ENCODE results near the gene ANKMY1. TPM values are rescaled to one million over a fixed set of nuclear protein-coding genes. Genes with fewer than 3 reads are reported as not detected.
"Not testable (repeated sequence)": the region's sequence is repeated elsewhere in the genome, so short reads cannot be mapped to it uniquely, and the experiment has no call there.

Gene ANKMY1
- total RNA-seq, 1 donor from 2014 or later: 28.5 TPM

GRCh38 chr2:240565333-240566202, 7.8 kb upstream of the ANKMY1 start:
- no peak for TF ChIP-seq CTCF (IDR thresholded peaks at IDR 0.05)
- Mint-ChIP-seq H3K4me1 (ENCODE audit: unreplicated experiment) (peaks cover 47% of the 10 kb centered on the region), H3K27me3 (ENCODE audit: unreplicated experiment) (no peaks in the 10 kb centered on the region), H3K36me3 (ENCODE audit: unreplicated experiment) (no peaks in the 10 kb centered on the region), H3K9me3 (ENCODE audit: unreplicated experiment) (no peaks in the 10 kb centered on the region), H3K4me3 (ENCODE audit: unreplicated experiment) (peak overlapping the region; percentile 51), H3K27ac (ENCODE audit: unreplicated experiment) (peak overlapping the region; percentile 65)
- peak; percentile 83 for DNase-seq (ENCODE audit: extremely low spot score, unreplicated experiment)

GRCh38 chr2:240564561-240565332, 7.0 kb upstream of the ANKMY1 start:
- no peak for TF ChIP-seq CTCF (IDR thresholded peaks at IDR 0.05)
- H3K27me3 Mint-ChIP-seq (ENCODE audit: unreplicated experiment): no peaks in the 10 kb centered on the region
- peaks cover 47% of the 10 kb centered on the region for H3K4me1 Mint-ChIP-seq (ENCODE audit: unreplicated experiment)
- H3K9me3 Mint-ChIP-seq (ENCODE audit: unreplicated experiment): no peaks in the 10 kb centered on the region
- peak; percentile 70 for DNase-seq (ENCODE audit: extremely low spot score, unreplicated experiment)
- H3K4me3 Mint-ChIP-seq (ENCODE audit: unreplicated experiment): no peak overlapping the region
- H3K36me3 Mint-ChIP-seq (ENCODE audit: unreplicated experiment): no peaks in the 10 kb centered on the region
- peak overlapping the region; percentile 10 for H3K27ac Mint-ChIP-seq (ENCODE audit: unreplicated experiment)

- Mint-ChIP-seq H3K27ac (ENCODE audit: unreplicated experiment) (peak overlapping the region; percentile 10), H3K4me1 (ENCODE audit: unreplicated experiment) (peaks cover 46% of the 10 kb centered on the region), H3K27me3 (ENCODE audit: unreplicated experiment) (no peaks in the 10 kb centered on the region), H3K9me3 (ENCODE audit: unreplicated experiment) (no peaks in the 10 kb centered on the region), H3K4me3 (ENCODE audit: unreplicated experiment) (no peak overlapping the region), H3K36me3 (ENCODE audit: unreplicated experiment) (no peaks in the 10 kb centered on the region)
- peak; percentile 38 for DNase-seq (ENCODE audit: extremely low spot score, unreplicated experiment)
- TF ChIP-seq CTCF (IDR thresholded peaks at IDR 0.05): no peak
Measured at GRCh38 chr2:240563951-240564560, 6.3 kb upstream of the ANKMY1 start.

GRCh38 chr2:240563231-240563630, 5.4 kb upstream of the ANKMY1 start:
- not testable (repeated sequence) for H3K4me3 Mint-ChIP-seq (ENCODE audit: unreplicated experiment); H3K27ac Mint-ChIP-seq (ENCODE audit: unreplicated experiment); H3K36me3 Mint-ChIP-seq (ENCODE audit: unreplicated experiment); H3K27me3 Mint-ChIP-seq (ENCODE audit: unreplicated experiment); H3K9me3 Mint-ChIP-seq (ENCODE audit: unreplicated experiment)
- peak; percentile 71 for DNase-seq (ENCODE audit: extremely low spot score, unreplicated experiment)
- H3K4me1 Mint-ChIP-seq (ENCODE audit: unreplicated experiment): peaks cover 52% of the 10 kb centered on the region

- peaks cover 45% of the 10 kb centered on the region for H3K4me1 Mint-ChIP-seq (ENCODE audit: unreplicated experiment)
- TF ChIP-seq CTCF (IDR thresholded peaks at IDR 0.05): no peak
- no peak for DNase-seq (ENCODE audit: extremely low spot score, unreplicated experiment)
Measured at GRCh38 chr2:240561325-240561971, 3.7 kb upstream of the ANKMY1 start.

More at GRCh38 chr2:240561325-240561971, 3.7 kb upstream of the ANKMY1 start:
- no peaks in the 10 kb centered on the region for H3K9me3 Mint-ChIP-seq (ENCODE audit: unreplicated experiment)
- peak overlapping the region; percentile 74 for H3K4me3 Mint-ChIP-seq (ENCODE audit: unreplicated experiment)
- peak overlapping the region; percentile 89 for H3K27ac Mint-ChIP-seq (ENCODE audit: unreplicated experiment)
- no peaks in the 10 kb centered on the region for H3K36me3 Mint-ChIP-seq (ENCODE audit: unreplicated experiment)
- H3K27me3 Mint-ChIP-seq (ENCODE audit: unreplicated experiment): no peaks in the 10 kb centered on the region

All from osteocyte (in vitro differentiated cells).